ENCODE measurements around the gene NTM.

The NTM gene

DNA sequence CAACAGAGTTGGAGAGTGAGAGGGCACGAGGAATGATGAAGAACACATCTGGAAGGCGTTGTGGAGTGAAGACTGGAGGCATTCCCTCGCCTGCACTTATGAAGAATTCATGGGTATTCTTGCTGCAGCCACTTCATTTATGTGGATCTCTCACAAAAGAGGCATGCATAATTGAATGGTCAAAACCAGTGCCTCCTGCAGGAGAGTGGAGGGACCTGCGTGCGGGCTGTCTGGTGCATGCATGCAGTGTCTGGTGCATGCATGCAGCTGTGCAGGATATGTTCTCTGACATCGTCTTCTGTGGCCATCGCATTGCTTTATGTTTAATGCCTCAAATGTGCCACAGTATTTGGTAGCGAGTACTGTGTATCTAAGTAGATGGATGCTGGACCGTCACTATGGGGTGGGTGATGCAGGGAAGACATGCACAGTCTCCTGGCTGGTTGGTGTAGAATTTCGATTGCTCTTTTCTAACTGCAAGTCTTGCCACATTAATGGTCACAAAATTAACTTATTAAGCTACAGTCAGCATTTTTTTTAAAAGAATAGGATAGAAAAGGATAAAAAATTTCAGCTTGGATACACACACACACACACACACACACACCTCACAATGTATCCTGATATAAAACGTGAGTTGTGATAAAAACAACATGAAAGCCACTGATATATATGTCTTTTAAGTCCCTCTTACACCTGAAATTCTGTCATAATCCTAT, 20.9 kb upstream of the NTM start:
- Histone ChIP-seq H3K9me3 (replicated peaks; ENCODE audit: low read length) (no peaks in the 10 kb centered on the region), H3K9ac (ENCODE audit: low read depth, low read length) (no peak overlapping the region), H3K4me2 (ENCODE audit: low read length) (no peak overlapping the region), H3K4me1 (ENCODE audit: control insufficient read depth, insufficient read depth, low read length) (peaks cover 2% of the 10 kb centered on the region), H3K36me3 (ENCODE audit: insufficient read depth, low read length) (no peaks in the 10 kb centered on the region), H3K4me3 (ENCODE audit: low read length) (no peak overlapping the region), H3K27me3 (ENCODE audit: control insufficient read depth, insufficient read depth, low read length) (no peaks in the 10 kb centered on the region)

DNA sequence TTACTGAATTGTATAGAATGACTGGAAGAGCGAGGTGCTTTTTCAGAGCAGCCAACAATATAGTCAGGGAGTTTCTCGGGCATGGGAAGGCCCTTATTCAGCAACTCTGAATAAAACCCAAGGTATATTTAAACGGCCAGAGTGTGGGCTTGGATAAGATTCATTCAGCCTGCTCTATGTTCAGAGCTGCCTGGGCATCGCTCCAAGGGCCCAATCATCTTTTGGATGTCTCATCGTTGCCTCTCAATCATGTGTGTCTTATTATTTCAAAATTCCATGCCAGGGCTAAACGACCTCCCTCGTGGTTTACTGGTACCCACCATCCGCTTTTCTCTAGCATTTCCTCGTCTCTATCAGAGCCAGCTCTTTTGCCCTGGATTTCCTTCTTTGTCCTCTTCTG, 19.5 kb upstream of the NTM start:
- Histone ChIP-seq H3K27me3 (ENCODE audit: control insufficient read depth, insufficient read depth, low read length) (no peaks in the 10 kb centered on the region), H3K4me2 (ENCODE audit: low read length) (no peak overlapping the region), H3K36me3 (ENCODE audit: insufficient read depth, low read length) (no peaks in the 10 kb centered on the region), H3K9me3 (replicated peaks; ENCODE audit: low read length) (no peaks in the 10 kb centered on the region), H3K4me3 (ENCODE audit: low read length) (no peak overlapping the region), H3K4me1 (ENCODE audit: control insufficient read depth, insufficient read depth, low read length) (peaks cover 2% of the 10 kb centered on the region), H3K9ac (ENCODE audit: low read depth, low read length) (no peak overlapping the region)

DNA sequence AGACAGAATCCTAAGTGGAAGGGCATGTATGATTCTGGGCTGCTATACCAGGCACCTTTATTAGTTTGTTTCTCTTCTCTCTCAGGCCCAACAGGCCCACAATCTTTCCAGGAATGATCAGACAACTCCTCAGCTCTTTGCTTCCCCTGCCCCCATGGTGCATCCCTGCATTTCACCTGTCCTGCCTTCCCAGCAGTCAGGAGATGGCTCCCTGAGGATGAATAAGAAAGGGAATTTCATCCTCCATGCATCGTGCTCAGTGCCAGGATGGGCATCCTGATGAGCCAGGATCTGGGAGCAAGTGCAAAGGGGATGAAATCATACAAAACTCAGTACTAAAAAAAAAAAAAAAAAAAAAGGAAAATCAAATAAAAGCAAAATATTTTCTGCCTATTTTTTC, 18.6 kb upstream of the NTM start:
- Histone ChIP-seq H3K4me2 (ENCODE audit: low read length) (no peak overlapping the region), H3K27me3 (ENCODE audit: control insufficient read depth, insufficient read depth, low read length) (no peaks in the 10 kb centered on the region), H3K9me3 (replicated peaks; ENCODE audit: low read length) (no peaks in the 10 kb centered on the region), H3K36me3 (ENCODE audit: insufficient read depth, low read length) (no peaks in the 10 kb centered on the region), H3K4me3 (ENCODE audit: low read length) (no peak overlapping the region), H3K4me1 (ENCODE audit: control insufficient read depth, insufficient read depth, low read length) (peaks cover 2% of the 10 kb centered on the region), H3K9ac (ENCODE audit: low read depth, low read length) (no peak overlapping the region)

DNA sequence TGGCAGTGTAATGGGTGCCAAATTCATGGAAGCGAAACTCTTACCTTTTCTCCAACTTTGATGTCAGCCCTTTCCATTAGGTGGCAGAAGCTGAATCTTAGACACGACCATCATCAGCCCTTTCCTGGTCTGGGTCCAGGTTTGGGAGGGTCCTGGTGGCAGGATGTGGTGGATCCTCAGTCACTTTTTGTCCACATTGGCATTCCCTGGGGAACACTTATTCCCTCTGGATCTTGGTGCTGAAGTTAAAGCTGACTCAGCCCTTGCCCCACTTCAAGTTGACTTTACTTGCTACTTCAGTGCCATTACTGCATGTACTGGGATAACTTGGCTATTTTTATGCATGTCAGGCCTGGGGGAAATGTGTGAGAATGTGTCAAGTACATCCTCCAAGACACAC, 16.6 kb upstream of the NTM start:
- no peak overlapping the region for H3K4me3 ChIP-seq (ENCODE audit: low read length)
- peaks cover 2% of the 10 kb centered on the region for H3K4me1 ChIP-seq (ENCODE audit: control insufficient read depth, insufficient read depth, low read length)
- no peak overlapping the region for H3K4me2 ChIP-seq (ENCODE audit: low read length)
- H3K9ac ChIP-seq (ENCODE audit: low read depth, low read length) = peak overlapping the region; percentile 28
- H3K9me3 ChIP-seq (replicated peaks; ENCODE audit: low read length) = no peaks in the 10 kb centered on the region
- H3K27me3 ChIP-seq (ENCODE audit: control insufficient read depth, insufficient read depth, low read length) = no peaks in the 10 kb centered on the region
- no peaks in the 10 kb centered on the region for H3K36me3 ChIP-seq (ENCODE audit: insufficient read depth, low read length)

DNA sequence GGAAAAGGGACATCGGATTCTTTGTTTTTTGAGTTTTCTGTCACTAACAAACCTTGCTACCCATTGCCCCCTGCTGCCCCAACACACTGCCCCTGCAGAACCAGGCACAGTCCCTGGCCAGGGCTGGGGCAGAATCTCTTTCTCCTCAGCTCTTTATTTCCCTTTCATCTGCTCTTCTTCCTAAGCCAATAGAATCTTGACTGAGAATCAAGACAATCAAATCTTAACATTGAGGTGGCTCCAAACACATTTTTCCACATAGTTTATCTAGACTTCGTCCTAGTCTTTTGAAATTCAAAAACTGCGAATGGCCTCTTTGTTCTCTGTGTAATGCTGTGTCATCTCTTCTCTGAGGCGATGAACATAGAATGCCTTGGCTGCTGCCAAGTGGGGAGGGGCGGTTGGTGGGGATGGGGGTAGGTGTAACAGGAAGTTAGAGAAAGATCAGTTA, 16.1 kb upstream of the NTM start:
- Histone ChIP-seq H3K9me3 (replicated peaks; ENCODE audit: low read length) (no peaks in the 10 kb centered on the region), H3K4me3 (ENCODE audit: low read length) (no peak overlapping the region), H3K4me1 (ENCODE audit: control insufficient read depth, insufficient read depth, low read length) (peaks cover 2% of the 10 kb centered on the region), H3K27me3 (ENCODE audit: control insufficient read depth, insufficient read depth, low read length) (no peaks in the 10 kb centered on the region), H3K9ac (ENCODE audit: low read depth, low read length) (peak overlapping the region; percentile 28), H3K36me3 (ENCODE audit: insufficient read depth, low read length) (no peaks in the 10 kb centered on the region), H3K4me2 (ENCODE audit: low read length) (no peak overlapping the region)

DNA sequence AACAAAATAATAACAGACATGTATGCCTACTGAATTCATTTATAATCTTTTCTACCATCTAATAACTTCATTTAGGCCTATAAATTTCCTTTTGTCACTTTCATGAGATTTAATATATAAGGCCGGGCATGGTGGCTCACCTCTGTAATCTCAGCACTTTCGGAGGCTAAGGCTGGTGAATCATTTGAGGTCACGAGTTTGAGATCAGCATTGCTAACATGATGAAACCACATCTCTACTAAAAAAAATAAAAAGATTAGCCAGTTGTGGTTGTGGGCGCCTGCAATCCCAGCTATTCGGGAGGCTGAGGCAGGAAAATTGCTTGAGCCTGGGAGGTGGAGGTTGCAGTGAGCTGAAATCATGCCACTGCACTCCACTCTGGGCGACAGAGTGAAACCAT, 14.2 kb upstream of the NTM start:
- no peak overlapping the region for H3K4me2 ChIP-seq (ENCODE audit: low read length)
- H3K36me3 ChIP-seq (ENCODE audit: insufficient read depth, low read length) = no peaks in the 10 kb centered on the region
- no peaks in the 10 kb centered on the region for H3K27me3 ChIP-seq (ENCODE audit: control insufficient read depth, insufficient read depth, low read length)
- peaks cover 2% of the 10 kb centered on the region for H3K4me1 ChIP-seq (ENCODE audit: control insufficient read depth, insufficient read depth, low read length)
- H3K4me3 ChIP-seq (ENCODE audit: low read length) = no peak overlapping the region
- H3K9ac ChIP-seq (ENCODE audit: low read depth, low read length) = no peak overlapping the region
- H3K9me3 ChIP-seq (replicated peaks; ENCODE audit: low read length) = no peaks in the 10 kb centered on the region

DNA sequence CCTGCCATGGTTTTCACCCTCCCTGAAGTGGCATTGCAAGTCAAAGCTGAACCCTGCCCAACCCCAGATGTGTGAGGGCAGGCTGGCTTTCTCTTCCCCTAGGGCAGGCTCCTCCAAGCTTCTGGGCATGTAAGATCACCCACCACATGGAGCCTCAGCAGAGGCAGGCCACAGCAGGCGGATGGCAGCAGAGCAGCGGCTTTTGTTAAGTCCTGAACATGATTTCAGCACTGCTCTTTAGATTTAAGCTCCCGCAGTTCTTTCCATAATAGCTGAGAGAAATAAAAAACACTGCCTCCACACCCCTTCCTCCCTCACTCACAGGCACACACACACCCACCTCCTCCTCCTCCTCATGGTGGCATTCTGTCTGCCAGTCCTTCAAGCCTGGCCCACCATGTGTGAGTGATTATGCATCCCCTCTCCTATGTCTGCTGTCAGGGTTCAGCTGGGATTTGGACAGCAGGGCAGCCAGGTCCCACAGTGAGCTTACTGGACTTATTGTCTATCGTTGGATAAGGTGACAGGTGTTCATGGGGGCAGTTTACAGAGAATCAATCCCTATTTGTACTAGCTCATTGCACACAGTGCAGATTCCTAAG, 5.0 kb upstream of the NTM start:
- H3K4me3 ChIP-seq (ENCODE audit: low read length) = no peak overlapping the region
- no peaks in the 10 kb centered on the region for H3K4me1 ChIP-seq (ENCODE audit: control insufficient read depth, insufficient read depth, low read length)
- no peaks in the 10 kb centered on the region for H3K36me3 ChIP-seq (ENCODE audit: insufficient read depth, low read length)
- no peaks in the 10 kb centered on the region for H3K9me3 ChIP-seq (replicated peaks; ENCODE audit: low read length)
- H3K9ac ChIP-seq (ENCODE audit: low read depth, low read length) = no peak overlapping the region
- peaks cover 9% of the 10 kb centered on the region for H3K27me3 ChIP-seq (ENCODE audit: control insufficient read depth, insufficient read depth, low read length)
- H3K4me2 ChIP-seq (ENCODE audit: low read length) = no peak overlapping the region

DNA sequence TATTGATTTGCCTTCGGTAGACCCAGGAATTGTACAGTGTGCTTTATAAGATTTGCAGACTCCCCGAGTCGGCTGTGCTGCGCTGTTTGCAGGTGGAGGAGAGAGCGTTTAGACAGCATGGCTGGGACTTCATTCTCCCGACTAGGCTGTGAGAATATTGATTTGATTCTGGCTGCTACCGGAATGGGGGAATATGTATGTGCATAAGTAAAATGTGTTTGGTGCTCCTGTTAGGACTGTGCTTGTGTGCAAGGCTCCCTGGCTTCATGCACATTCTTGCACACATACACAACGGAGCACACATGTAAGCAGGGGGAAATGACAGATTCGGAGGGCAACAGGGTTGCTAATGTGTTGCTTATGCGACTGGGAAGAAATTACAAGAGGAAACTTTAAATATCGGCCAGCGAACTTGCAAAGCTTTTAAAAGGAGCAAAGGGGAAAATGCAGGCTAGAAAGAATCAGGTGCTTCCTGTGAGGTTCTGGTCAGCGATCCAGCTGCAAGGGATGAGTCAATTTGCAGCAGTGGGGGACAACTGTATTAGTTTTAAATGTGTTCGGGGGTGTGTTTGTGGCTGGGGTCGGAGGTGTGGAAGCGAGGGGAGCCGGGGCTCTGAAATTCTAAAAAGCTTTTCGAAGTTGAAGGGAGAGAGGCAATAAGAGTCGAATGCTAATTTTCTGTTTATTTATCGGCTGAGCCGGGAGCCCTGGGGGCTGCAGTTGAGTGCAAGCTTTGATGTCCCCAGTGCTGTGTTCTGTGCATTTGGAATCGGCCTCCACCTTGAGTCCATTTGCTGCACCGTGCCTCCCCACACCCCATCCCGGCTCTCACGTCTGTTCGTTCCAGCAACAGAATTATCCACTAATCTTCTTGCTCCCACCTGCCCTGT, 731 bp downstream of the NTM start:
- Histone ChIP-seq H3K4me3 (ENCODE audit: low read length) (peak overlapping the region; percentile 42), H3K9ac (ENCODE audit: low read depth, low read length) (peak overlapping the region; percentile 21)

DNA sequence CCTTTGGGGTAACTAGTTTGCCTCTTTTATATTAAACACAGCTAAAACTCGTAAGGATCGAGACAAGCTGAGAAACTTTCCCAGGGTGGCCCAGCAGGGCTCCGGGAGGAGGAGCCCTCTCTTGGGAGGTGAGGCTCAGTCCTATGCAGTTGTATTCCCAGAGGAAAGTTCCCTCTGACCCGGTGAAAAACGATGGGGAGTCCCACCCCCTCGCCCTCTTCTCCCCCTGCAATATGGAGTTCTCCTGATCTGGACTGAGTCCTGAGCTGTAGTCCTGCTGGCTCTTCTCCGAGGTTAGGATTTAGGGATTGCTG, 1.3 kb downstream of the NTM start:
- peak overlapping the region; percentile 42 for H3K4me3 ChIP-seq (ENCODE audit: low read length)
- peaks cover 32% of the 10 kb centered on the region for H3K27me3 ChIP-seq (ENCODE audit: control insufficient read depth, insufficient read depth, low read length)
- no peaks in the 10 kb centered on the region for H3K9me3 ChIP-seq (replicated peaks; ENCODE audit: low read length)
- H3K4me1 ChIP-seq (ENCODE audit: control insufficient read depth, insufficient read depth, low read length) = no peaks in the 10 kb centered on the region
- H3K36me3 ChIP-seq (ENCODE audit: insufficient read depth, low read length) = no peaks in the 10 kb centered on the region
- peak overlapping the region; percentile 21 for H3K9ac ChIP-seq (ENCODE audit: low read depth, low read length)
- no peak overlapping the region for H3K4me2 ChIP-seq (ENCODE audit: low read length)

More for the DNA sequence above, 731 bp downstream of the NTM start:
- peaks cover 32% of the 10 kb centered on the region for H3K27me3 ChIP-seq (ENCODE audit: control insufficient read depth, insufficient read depth, low read length)
- no peaks in the 10 kb centered on the region for H3K9me3 ChIP-seq (replicated peaks; ENCODE audit: low read length)
- H3K4me1 ChIP-seq (ENCODE audit: control insufficient read depth, insufficient read depth, low read length) = no peaks in the 10 kb centered on the region
- no peak overlapping the region for H3K4me2 ChIP-seq (ENCODE audit: low read length)
- no peaks in the 10 kb centered on the region for H3K36me3 ChIP-seq (ENCODE audit: insufficient read depth, low read length)

DNA sequence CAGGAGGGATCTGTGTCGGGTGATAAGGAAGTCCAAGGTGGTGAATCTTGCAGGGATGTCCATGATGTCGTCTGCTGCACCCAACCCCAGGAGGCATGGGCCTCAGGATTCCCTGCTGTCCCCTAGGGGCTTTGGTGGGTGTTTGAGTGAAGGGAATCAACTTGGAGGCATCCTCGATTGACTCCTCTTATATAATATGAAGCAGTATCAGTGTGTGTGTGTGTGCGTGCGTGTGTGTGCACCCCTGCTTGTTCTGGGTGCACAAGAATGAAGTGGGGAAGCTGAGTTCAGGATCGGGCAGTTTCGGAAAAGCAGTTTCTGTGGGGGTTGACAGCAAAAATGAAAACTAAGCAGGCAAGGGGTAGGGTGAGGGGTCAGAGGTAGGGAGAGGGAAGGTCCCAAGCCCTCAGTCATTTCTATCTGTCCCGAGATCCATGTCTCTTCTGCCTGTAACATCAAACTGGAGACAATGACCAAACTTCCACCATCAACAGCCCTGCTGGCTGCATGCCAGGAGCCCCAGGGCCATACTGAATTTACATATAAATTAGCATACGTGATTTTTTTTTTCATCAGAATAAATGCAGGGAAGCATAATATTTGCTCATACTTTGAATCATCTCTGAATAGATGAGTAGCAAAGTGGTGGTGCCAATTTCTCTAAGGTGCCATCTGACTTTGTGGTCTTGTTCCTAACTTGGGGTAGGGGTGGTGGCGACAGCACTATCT, 2.0 kb downstream of the NTM start:
- H3K9ac ChIP-seq (ENCODE audit: low read depth, low read length) = no peak overlapping the region
- H3K9me3 ChIP-seq (replicated peaks; ENCODE audit: low read length) = no peaks in the 10 kb centered on the region
- peaks cover 32% of the 10 kb centered on the region for H3K27me3 ChIP-seq (ENCODE audit: control insufficient read depth, insufficient read depth, low read length)
- no peaks in the 10 kb centered on the region for H3K4me1 ChIP-seq (ENCODE audit: control insufficient read depth, insufficient read depth, low read length)
- no peaks in the 10 kb centered on the region for H3K36me3 ChIP-seq (ENCODE audit: insufficient read depth, low read length)
- no peak overlapping the region for H3K4me2 ChIP-seq (ENCODE audit: low read length)
- H3K4me3 ChIP-seq (ENCODE audit: low read length) = peak overlapping the region; percentile 42

DNA sequence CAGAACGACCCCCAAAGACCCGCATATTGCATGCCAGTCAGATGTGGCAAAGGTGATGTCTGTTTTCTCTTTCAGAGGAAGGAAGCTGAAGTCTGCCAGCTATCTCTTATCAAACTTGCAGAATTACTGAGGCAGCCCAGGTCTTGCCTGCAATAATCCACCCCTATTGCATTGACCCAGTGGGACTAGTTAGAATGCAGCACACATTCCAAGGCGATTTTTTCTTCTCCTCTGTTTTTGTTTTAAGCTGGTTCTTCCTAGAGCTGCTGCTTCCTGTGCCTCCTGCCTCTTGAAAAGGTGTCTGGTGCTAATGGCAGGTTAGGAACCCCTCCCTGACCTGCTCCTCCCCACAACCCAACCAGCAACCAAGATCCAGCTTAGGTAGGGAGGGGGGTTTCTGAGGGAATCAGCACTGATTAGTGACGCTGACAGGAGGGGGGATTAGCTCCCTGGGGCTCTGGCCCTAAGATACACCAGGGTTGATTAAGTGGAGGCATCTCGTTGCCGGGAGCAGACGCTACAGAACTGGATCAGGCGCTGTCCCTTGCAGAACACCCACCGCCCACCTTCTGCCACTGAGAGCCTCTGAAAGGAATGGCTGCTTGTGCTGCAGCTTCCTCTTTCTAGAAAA, 2.8 kb downstream of the NTM start:
- Histone ChIP-seq H3K4me2 (ENCODE audit: low read length) (no peak overlapping the region), H3K4me3 (ENCODE audit: low read length) (no peak overlapping the region), H3K4me1 (ENCODE audit: control insufficient read depth, insufficient read depth, low read length) (no peaks in the 10 kb centered on the region), H3K27me3 (ENCODE audit: control insufficient read depth, insufficient read depth, low read length) (peaks cover 32% of the 10 kb centered on the region), H3K9ac (ENCODE audit: low read depth, low read length) (no peak overlapping the region), H3K9me3 (replicated peaks; ENCODE audit: low read length) (no peaks in the 10 kb centered on the region), H3K36me3 (ENCODE audit: insufficient read depth, low read length) (no peaks in the 10 kb centered on the region)
